ENCODE results near the gene HDAC4. TPM values are rescaled to one million over a fixed set of nuclear protein-coding genes. Genes with fewer than 3 reads are reported as not detected.

HDAC4 gene
- total RNA-seq, 1 experiment from 2014 or later, result 32.0 TPM

GRCh38 chr2:239303711-239304532 lies 96.9 kb downstream of the HDAC4 start:
- no peak overlapping the region for H3K9ac ChIP-seq (ENCODE audit: extremely low read depth, insufficient read length, low read length)
- H3K27me3 ChIP-seq (ENCODE audit: insufficient read depth, low read length), result no peaks in the 10 kb centered on the region
- Mint-ChIP-seq H3K9me3 (no peaks in the 10 kb centered on the region), H3K36me3 (ENCODE audit: insufficient read depth in 1 of 3, low read depth in 3 of 3) (peaks cover 0 to 2% (median 0%) of the 10 kb centered on the region in 3 experiments; a peak in 1 of 7 replicates), H3K27ac (peak overlapping the region in 2 of 3 experiments; percentile 85 to 89; a peak in 5 of 7 replicates), H3K27me3 (ENCODE audit: low read depth) (no peaks in the 10 kb centered on the region; the same call in 1 of the 2 replicates), H3K4me3 (no peak overlapping the region), H3K4me1 (peaks cover 37 to 43% of the 10 kb centered on the region in 2 experiments)
- no peak overlapping the region for H4K91ac ChIP-seq (ENCODE audit: insufficient read length, low read depth, low read length)
- H3K79me1 ChIP-seq (ENCODE audit: insufficient read depth, low read depth, low read length, poor library complexity, severe bottlenecking), result no peaks in the 10 kb centered on the region
- H3K4me1 ChIP-seq (ENCODE audit: insufficient read depth, low read length), result no peaks in the 10 kb centered on the region
- WGBS (ENCODE audit: extremely low coverage, insufficient read length, low lambda C conversion rate), result no CpG with 5 or more reads among the region's 21 CpGs
- no peak overlapping the region for H3K27ac ChIP-seq (ENCODE audit: insufficient read length, low read depth, low read length)
- H3K14ac ChIP-seq (ENCODE audit: insufficient read depth, low read length), result peak overlapping the region; percentile 23; the same call in 1 of the 2 replicates
- no peak overlapping the region for H4K8ac ChIP-seq (replicated peaks; ENCODE audit: insufficient read length, low read depth, low read length)
- no peak overlapping the region for H3T11ph ChIP-seq (ENCODE audit: low read length)
- H3K56ac ChIP-seq (ENCODE audit: insufficient read length, low read depth, low read length), result no peak overlapping the region
- no peak overlapping the region for H2AK5ac ChIP-seq (ENCODE audit: insufficient read length, low read length)
- no peak overlapping the region for H3K4me2 ChIP-seq (ENCODE audit: insufficient read depth, insufficient read length, low read length)
- H4K20me1 ChIP-seq (ENCODE audit: control insufficient read depth, insufficient read depth, insufficient read length), result peaks cover 2% of the 10 kb centered on the region
- H3K9me3 ChIP-seq (ENCODE audit: control insufficient read depth, low read depth, low read length), result no peaks in the 10 kb centered on the region
- no peak overlapping the region for H2BK20ac ChIP-seq (ENCODE audit: low read depth, low read length, poor library complexity, severe bottlenecking)
- no peak overlapping the region for H4K5ac ChIP-seq (ENCODE audit: insufficient read length, low read depth, low read length)
- H2BK15ac ChIP-seq (ENCODE audit: low read depth, low read length), result no peak overlapping the region
- no peak for TF ChIP-seq CTCF (conservative IDR thresholded peaks at IDR 0.05)
- H2AFZ ChIP-seq (ENCODE audit: low read length), result no peak overlapping the region
- H3K23me2 ChIP-seq (ENCODE audit: insufficient read length, low read depth, low read length, poor library complexity, severe bottlenecking), result no peaks in the 10 kb centered on the region
- H3K18ac ChIP-seq (ENCODE audit: insufficient read length, low read depth, low read length), result no peak overlapping the region
- H3K4ac ChIP-seq (ENCODE audit: low read depth, low read length), result no peak overlapping the region
- H2BK12ac ChIP-seq (ENCODE audit: insufficient read length, low read depth, low read length), result no peak overlapping the region
- no peak for DNase-seq
- H2BK120ac ChIP-seq (ENCODE audit: low read depth, low read length, poor library complexity, severe bottlenecking), result no peak overlapping the region
- no peak overlapping the region for H3K23ac ChIP-seq (ENCODE audit: insufficient read length, low read depth, low read length)
- peaks cover 5% of the 10 kb centered on the region; the same call in 1 of the 2 replicates for H3K79me2 ChIP-seq (ENCODE audit: insufficient read depth, low read length)
- no peak overlapping the region for H2BK5ac ChIP-seq (ENCODE audit: insufficient read length, low read length)
